Esophagus muscularis mucosa (tissue), 4 donors: ENCODE measurements around the gene ANKRD60. TPM values are rescaled to one million over a fixed set of nuclear protein-coding genes. Genes with fewer than 3 reads are reported as not detected.
A peak's percentile ranks its signal among the peaks of the same experiment; 100 is the strongest.

Source experiments
- DNase-seq: peaks from one replicate; pipeline ENCODE4 v3.0.0-alpha.2; 2017; ENCODE audit errors: extremely low spot score
- H3K27ac ChIP-seq, 4 donors: fragments of 200-600 bp; sonication (generic); replicated peaks in 1 of 4; 1 replicate in 3 of 4; 2 replicates in 1 of 4; pipeline ENCODE4 v1.5.1; 2016 to 2019; ENCODE audit warnings: mild to moderate bottlenecking in 1 of 4
- H3K27me3 ChIP-seq, 4 donors: fragments of 200-600 bp; sonication (generic); one replicate each; pipeline versions ENCODE4 v1.5.1 to v1.6.0; 2016 to 2019
- H3K36me3 ChIP-seq, 4 donors: fragments of 200-600 bp; sonication (generic); one replicate each; pipeline ENCODE4 v1.5.1; 2016 to 2019
- H3K4me1 ChIP-seq, 4 donors: fragments of 200-600 bp; sonication (generic); one replicate each; pipeline ENCODE4 v1.5.1; 2016 to 2019
- H3K4me3 ChIP-seq, 4 donors: fragments of 200-600 bp; sonication (generic); 1 replicate in 2 of 4; 2 replicates in 2 of 4; pipeline ENCODE4 v1.5.1; 2016 to 2019; ENCODE audit warnings: mild to moderate bottlenecking in 4 of 4, moderate library complexity in 1 of 4
- H3K9me3 ChIP-seq, 4 donors: fragments of 200-600 bp; sonication (generic); 1 replicate in 3 of 4; 2 replicates in 1 of 4; pipeline ENCODE4 v1.5.1; 2016 to 2019
- CTCF ChIP-seq, 3 experiments: fragments of 200-600 bp in 2 of 3; fragments of 450-650 bp in 1 of 3; sonication (generic) in 2 of 3; IDR thresholded peaks; one replicate each; pipeline ENCODE4 v1.5.1; 2017 to 2019; ENCODE audit warnings: antibody characterized with exemption in 3 of 3, mild to moderate bottlenecking in 2 of 3, moderate library complexity in 1 of 3
- EP300 ChIP-seq: sonication (generic); formaldehyde crosslinking; IDR thresholded peaks from one replicate; pipeline ENCODE4 v1.6.1; 2017; ENCODE audit warnings: antibody characterized with exemption
- POLR2A ChIP-seq: fragments of 450-650 bp; IDR thresholded peaks from one replicate; pipeline ENCODE4 v1.6.1; 2017; ENCODE audit warnings: antibody characterized with exemption, moderate library complexity, mild to moderate bottlenecking, low read depth
- POLR2AphosphoS5 ChIP-seq, 2 donors: sonication (generic); formaldehyde crosslinking; IDR thresholded peaks; one replicate each; pipeline ENCODE4 v1.6.1; 2017; ENCODE audit warnings: antibody characterized with exemption in 2 of 2
- WGBS: methylation state at CpG from one replicate; pipeline ENCODE4 v1.1.5; 2018; 5-methylcytosine and 5-hydroxymethylcytosine counted together
- intact Hi-C: fragments of 100-400 bp; cut with DNase I; formaldehyde crosslinking; loops from one replicate; pipeline ENCODE4 v1.15.1; 2023
- total RNA-seq, 4 donors: library from RNA; depleted of rRNA; stranded (reverse); fragments of >200 nt; gene quantifications; one replicate each; pipeline versions ENCODE4 v1.1.0 to v1.2.1, GENCODE V29; 2016

ANKRD60 gene
- total RNA-seq, 4 donors from 2014 or later: not detected

GRCh38 chr20:58177799-58178198 lies 50.7 kb downstream of the ANKRD60 start:
- H3K4me1 ChIP-seq: peaks cover 9 to 49% (median 38%) of the 10 kb centered on the region in 4 donors
- intact Hi-C loops: no loop called here

GRCh38 chr20:58175836-58176235 lies 52.6 kb downstream of the ANKRD60 start:
- peaks cover 0 to 13% (median 0%) of the 10 kb centered on the region in 4 donors for H3K27me3 ChIP-seq
- peak overlapping the region; percentile 53 to 81 (median 78) for H3K27ac ChIP-seq
- 100% methylated on average over 1 of the region's 5 CpGs for WGBS
- TF ChIP-seq POLR2AphosphoS5 (IDR thresholded peaks at IDR 0.05): no peak
- TF ChIP-seq EP300: no peak
- no peak for TF ChIP-seq POLR2A
- TF ChIP-seq CTCF (IDR thresholded peaks at IDR 0.05): no peak
- no peak for DNase-seq
- H3K4me3 ChIP-seq: no peak overlapping the region
- intact Hi-C loops: no loop called here
- H3K9me3 ChIP-seq: no peaks in the 10 kb centered on the region
- H3K4me1 ChIP-seq: peaks cover 9 to 49% (median 38%) of the 10 kb centered on the region in 4 donors
- H3K36me3 ChIP-seq: no peaks in the 10 kb centered on the region

More at GRCh38 chr20:58177799-58178198, 50.7 kb downstream of the ANKRD60 start:
- H3K36me3 ChIP-seq: no peaks in the 10 kb centered on the region
- no peak for DNase-seq
- no peaks in the 10 kb centered on the region for H3K9me3 ChIP-seq
- no peak overlapping the region for H3K4me3 ChIP-seq
- WGBS: 83% methylated on average over 10 of the region's 10 CpGs
- H3K27me3 ChIP-seq: peaks cover 0 to 16% (median 0%) of the 10 kb centered on the region in 4 donors
- TF ChIP-seq EP300: no peak
- no peak for TF ChIP-seq POLR2AphosphoS5 (IDR thresholded peaks at IDR 0.05)
- H3K27ac ChIP-seq: no peak overlapping the region

GRCh38 chr20:58175425-58175824 lies 53.0 kb downstream of the ANKRD60 start:
- intact Hi-C loops: no loop called here
- Histone ChIP-seq H3K9me3 (no peaks in the 10 kb centered on the region), H3K4me1 (peaks cover 9 to 49% (median 38%) of the 10 kb centered on the region in 4 donors), H3K4me3 (peak overlapping the region in 3 of 4 donors; percentile 32 to 44 (median 42)), H3K27ac (peak overlapping the region; percentile 53 to 81 (median 78)), H3K36me3 (no peaks in the 10 kb centered on the region), H3K27me3 (peaks cover 0 to 10% (median 0%) of the 10 kb centered on the region in 4 donors)
- TF ChIP-seq POLR2A (no peak), POLR2AphosphoS5 (IDR thresholded peaks at IDR 0.05) (no peak), CTCF (IDR thresholded peaks at IDR 0.05) (no peak), EP300 (no peak)
- WGBS: 69% methylated on average over 6 of the region's 9 CpGs
- DNase-seq: no peak

GRCh38 chr20:58174708-58175280 lies 53.7 kb downstream of the ANKRD60 start:
- Histone ChIP-seq H3K36me3 (no peaks in the 10 kb centered on the region), H3K27ac (peak overlapping the region; percentile 53 to 81 (median 78)), H3K9me3 (no peaks in the 10 kb centered on the region), H3K4me1 (peaks cover 8 to 45% (median 35%) of the 10 kb centered on the region in 4 donors), H3K4me3 (peak overlapping the region; percentile 32 to 49 (median 43)), H3K27me3 (peaks cover 0 to 6% (median 0%) of the 10 kb centered on the region in 4 donors)
- 55% methylated on average over 10 of the region's 10 CpGs for WGBS
- TF ChIP-seq POLR2A: no peak
- TF ChIP-seq CTCF (IDR thresholded peaks at IDR 0.05): no peak
- TF ChIP-seq EP300: no peak
- TF ChIP-seq POLR2AphosphoS5 (IDR thresholded peaks at IDR 0.05): no peak
- intact Hi-C loops: no loop called here
- DNase-seq: no peak

- Histone ChIP-seq H3K27me3 (no peaks in the 10 kb centered on the region), H3K36me3 (no peaks in the 10 kb centered on the region), H3K9me3 (no peaks in the 10 kb centered on the region), H3K4me3 (peak overlapping the region; percentile 32 to 49 (median 43)), H3K4me1 (peaks cover under 1 to 38% (median 28%) of the 10 kb centered on the region in 4 donors), H3K27ac (peak overlapping the region; percentile 53 to 81 (median 78))
- 55% methylated on average over 26 of the region's 26 CpGs for WGBS
- DNase-seq: no peak
- no peak for TF ChIP-seq POLR2A
- TF ChIP-seq CTCF (IDR thresholded peaks at IDR 0.05): no peak
- no peak for TF ChIP-seq EP300
- no peak for TF ChIP-seq POLR2AphosphoS5 (IDR thresholded peaks at IDR 0.05)
- intact Hi-C loops: no loop called here
These were observed 54.3 kb downstream of the ANKRD60 start for GRCh38 chr20:58173930-58174707.
